GM21526 (cell line): Measurements from ENCODE around the gene OR1K1.
"Not testable (repeated sequence)": the region's sequence is repeated elsewhere in the genome, so short reads cannot be mapped to it uniquely, and the experiment has no call there.

Experiments used
- ATAC-seq: cut with Tn5 transposase; IDR thresholded peaks from one replicate; pipeline ENCODE4 v1.9.1; 2021; ENCODE audit warnings: moderate library complexity; ENCODE audit not compliant: unreplicated experiment, low FRiP score

OR1K1 gene

DNA sequence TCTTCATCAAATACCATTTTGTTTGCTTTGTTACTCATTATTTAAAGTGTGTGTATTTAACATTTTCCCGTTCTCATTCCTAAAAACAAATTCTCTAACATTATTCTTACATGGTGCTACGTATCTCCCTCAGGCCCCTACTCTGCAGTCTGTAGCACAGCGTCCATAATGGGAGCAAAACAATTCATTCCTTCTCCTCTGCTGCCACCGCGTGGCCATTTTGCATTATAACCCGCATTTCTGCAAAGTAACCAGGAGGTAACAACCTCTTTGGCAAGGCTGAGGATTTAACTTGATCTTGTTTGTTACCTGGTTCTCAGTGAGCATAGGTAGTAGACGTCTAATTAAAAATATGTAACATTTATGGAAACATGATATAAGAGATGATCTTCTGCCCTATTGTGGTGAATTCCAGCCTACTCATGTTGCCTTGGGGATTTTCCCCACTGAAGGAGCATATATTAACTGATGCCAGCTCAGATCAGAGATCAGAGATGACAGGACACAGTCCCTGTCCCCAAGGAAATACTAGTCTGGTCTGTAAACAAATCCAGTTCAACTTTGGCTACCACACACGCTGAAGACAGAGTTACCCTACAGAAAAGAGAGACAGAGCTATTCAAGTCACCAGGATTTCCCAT lies 10.5 kb downstream of the OR1K1 start:
- ATAC-seq, result peak; percentile 78

DNA sequence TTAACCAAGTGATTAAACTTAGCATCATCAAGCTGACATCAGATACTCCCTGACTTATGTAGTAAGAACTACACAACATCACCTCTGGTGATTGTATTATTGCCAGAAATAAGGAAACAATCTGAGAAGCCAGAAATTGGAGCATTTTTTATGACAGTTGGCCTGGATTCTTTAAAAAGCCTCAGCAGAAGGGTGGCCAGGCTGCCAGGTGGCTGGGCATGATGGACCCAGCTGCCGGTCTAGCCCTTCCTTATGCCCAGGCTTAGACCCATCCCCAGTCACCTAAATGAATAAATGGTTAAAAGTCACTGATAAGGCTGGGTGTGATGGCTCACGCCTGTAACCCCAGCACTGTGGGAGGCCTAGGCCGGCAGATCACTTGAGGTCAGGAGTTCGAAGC lies 12.8 kb downstream of the OR1K1 start:
- ATAC-seq, result no peak

DNA sequence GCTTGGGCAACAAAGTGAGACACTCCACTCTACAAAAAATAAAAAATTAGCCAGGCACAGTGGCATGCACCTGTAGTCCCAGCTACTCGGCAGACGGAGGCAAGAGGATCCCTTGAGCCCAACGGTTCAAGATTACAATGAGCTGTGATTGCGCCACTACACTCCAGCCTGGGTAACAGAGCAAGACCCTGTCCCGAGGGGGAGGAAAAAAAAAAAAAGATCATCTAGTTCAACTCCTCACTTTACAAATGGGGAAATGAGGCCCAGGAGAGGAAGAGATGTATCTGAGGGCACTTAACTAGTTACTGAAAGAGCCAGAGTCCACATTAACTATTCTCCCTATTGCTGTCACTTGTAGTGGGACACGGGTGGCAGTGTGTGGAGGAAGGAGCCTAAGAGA lies 14.6 kb downstream of the OR1K1 start:
- no peak for ATAC-seq

DNA sequence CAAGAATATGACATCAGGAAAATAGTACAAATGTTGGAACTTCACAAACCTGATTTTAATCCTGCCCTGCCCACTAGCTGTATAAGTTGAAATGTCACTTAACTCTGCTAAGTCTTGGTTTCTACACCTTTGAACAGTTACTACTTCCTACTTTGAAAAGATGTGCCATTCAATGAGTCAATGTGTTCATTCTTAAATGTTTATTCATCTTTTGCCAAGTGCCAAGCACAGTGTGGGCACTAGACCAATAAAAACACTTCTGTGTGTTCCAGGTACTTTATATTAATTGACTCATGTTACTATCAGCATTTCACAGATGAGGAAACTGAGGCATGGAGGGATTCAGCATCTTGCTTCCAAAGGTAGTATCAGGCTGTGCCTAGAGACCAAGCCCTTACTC lies 15.6 kb downstream of the OR1K1 start:
- ATAC-seq, result no peak

DNA sequence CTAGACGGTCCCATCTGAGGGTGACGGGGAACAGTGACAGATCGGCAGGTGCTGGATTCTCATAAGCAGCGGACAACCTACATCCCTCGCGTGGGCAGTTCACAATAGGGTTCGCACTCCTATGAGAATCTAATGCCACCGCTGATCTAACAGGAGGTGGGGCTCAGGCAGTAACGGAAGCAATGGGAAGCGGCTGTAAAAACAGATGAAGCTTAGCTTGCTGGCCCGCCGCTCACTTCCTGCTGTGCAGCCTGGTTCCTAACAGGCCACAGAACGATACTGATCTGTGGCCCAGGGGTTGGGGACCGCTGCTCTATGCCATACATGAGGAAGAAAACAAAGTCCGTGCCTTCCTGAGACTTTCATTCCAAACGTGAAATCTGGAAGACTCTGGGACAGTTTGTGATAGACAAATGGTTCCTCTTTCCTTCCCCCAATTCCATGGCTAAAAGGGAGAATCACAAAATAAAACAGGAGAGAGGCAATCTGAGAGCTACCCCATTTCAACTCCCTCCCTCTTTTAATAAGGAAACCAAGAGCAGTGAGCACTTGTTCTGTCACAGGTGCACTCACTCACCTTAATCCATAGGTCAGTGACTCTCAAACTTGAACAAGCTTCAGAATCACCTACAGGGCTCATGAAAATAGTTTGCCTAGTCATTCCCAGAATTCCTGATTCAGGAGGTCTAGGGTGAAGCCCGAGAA lies 16.4 kb downstream of the OR1K1 start:
- ATAC-seq, result no peak

DNA sequence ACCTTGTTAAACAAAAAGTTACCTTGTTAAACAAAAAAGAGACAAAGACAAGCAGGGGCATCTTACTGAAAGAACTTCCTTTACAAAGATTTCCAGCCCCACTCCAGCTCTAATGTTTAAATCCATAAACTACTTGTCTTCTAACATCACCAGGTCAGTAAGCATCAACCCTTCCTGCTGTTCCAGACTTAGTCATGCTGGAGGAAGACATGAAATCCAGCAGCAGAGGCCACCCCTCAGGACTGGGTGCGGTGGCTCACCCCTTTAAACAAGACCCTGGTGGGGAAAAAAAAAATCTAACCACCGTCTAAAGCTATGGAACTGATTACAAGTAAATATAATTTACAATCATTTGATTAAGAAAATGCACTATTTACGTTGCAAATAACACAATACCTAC lies 19.4 kb downstream of the OR1K1 start:
- no peak for ATAC-seq

DNA sequence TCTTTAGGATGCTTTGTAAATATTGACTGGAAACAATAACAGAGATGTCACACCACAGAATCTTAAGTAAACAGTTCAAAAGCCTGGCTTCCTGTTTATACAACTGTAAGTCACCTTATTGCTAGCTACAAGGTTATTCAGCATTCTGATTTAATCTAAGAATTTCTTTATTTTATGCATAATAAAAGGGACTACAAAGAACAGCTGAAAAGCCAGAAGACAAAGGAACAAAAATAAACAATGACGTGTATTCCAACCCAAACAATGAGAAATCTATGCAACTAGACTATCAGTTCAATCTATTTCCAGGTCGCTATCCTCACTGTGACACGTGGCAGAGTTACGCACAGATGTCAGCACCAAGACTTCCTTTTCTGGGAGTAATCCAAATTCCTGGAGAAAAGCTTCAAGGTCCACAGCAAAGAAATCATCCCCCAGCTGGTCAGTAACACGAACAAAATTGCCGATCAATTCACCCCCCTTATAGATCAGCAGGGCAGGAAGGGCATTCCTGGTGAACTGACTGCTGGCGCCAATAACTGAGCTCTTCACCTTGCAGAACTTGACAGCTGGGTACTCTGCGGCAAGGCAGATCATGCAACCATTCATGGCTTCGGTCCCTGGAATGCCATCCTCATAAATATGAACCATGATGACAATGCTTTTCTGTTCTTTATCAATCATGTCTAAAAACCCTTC lies 20.0 kb downstream of the OR1K1 start:
- no peak for ATAC-seq

DNA sequence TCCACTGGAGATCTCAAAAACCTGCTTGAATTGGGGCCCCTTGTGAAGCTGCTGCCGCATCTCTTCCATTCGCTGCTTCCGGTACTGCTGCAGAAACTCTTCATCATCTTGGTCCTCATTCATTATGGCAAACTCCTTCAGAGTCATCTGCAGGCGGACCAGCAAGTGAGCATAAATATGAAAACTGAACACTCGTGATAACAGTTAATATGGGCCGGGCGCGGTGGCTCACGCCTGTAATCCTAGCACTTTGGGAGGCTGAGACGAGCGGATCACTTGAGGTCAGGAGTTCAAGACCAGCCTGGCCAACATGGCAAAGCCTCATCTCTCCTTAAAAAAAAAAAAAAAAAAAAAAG lies 20.5 kb downstream of the OR1K1 start:
- ATAC-seq, result no peak

DNA sequence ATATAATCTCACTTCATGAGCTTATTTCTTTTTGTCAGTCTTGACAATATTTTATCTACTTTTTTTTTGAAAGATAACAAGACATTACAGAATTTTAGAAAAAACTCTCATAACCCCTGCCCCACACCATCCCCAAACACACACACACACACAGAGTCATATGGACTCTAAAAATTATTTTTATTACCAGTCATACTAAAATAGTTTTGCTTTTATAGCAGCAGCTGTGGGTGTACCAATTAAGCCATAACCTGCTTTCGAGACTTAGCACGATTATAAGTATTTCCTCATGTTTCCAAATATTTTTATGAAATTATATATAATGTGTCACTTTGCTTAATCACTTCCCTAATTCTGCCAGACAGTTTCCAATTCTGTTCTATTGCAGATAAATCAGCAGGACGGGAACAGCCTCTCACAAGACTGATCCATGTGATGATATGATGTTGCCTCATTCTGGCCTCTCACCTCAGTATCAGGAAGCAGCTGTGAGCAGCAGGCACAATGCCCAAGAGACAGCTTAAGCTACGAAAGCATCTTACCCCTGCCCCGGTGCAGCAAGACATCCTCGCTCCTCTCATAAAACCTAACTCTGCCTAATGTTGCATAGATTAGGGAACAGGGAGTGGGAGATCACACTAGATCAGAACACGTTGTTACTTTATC lies 21.5 kb downstream of the OR1K1 start:
- no peak for ATAC-seq

DNA sequence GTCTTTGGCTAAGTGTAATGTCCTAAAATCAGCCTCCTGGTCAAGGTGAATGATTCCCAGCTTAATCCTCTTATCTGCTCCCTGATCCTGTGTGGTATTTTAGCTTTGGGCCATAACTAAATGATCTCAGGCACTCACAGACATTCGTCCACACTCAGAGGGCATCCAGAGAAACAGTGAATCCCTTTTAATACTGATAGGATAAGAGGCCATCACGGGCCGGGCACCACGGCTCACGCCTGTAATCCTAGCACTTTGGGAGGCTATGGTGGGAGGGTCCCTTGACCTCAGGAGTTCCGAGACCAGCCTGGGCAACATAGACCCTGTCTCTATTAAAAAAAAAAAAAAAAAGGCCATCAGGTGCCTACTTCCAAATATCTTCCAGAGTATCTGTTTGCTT lies 22.1 kb downstream of the OR1K1 start:
- no peak for ATAC-seq

DNA sequence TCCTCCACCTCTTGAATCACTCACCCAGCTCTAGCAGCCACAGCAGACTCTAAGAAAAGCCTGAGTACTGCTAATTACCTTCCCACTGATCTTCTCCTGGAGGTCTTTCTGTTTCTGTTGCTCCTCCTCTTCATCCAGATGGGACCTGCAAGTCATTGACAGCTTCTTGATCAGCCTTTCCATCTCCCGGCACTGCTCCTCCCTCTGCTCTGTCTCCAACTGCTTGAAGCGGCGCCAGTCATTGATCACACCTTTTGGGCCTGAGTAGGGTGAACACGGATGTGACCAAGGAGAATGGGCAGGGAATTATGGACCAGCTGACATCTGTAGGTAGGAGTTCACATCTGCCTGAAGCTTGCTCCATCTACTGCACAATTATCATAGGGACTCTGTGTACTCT lies 23.0 kb downstream of the OR1K1 start:
- no peak for ATAC-seq

DNA sequence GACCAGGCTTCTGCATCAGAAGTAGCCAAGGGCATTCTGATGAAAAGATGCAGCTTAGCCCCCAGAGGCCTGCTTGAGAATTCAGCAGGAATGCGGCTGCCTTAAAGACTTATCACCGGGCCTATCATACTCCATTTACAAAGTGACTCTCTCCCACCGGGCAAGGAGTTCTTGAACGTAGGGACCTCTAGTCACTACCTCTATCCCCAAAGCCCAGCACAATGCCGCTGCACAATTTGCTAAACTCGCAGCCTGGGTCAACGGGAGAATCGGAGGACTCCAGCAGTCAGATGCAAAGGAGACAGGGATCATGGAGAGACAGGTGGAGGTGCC lies 27.8 kb downstream of the OR1K1 start:
- ATAC-seq, result peak; percentile 11

DNA sequence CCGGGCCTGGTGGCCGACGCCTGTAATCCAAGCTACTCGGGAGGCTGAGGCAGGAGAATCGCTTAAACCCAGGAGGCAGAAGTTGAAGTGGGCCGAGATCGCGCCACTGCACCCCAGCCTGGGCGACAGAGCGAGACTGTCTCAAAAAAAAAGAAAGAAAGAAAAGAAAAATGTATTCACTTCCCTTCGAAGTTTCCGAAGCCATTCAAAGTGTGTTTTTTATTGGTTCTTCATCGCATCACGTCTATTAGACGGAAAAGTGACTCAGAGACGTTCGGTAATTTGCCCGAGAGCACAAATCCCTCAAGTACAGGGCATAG lies 29.0 kb downstream of the OR1K1 start:
- ATAC-seq, result not testable (repeated sequence)

DNA sequence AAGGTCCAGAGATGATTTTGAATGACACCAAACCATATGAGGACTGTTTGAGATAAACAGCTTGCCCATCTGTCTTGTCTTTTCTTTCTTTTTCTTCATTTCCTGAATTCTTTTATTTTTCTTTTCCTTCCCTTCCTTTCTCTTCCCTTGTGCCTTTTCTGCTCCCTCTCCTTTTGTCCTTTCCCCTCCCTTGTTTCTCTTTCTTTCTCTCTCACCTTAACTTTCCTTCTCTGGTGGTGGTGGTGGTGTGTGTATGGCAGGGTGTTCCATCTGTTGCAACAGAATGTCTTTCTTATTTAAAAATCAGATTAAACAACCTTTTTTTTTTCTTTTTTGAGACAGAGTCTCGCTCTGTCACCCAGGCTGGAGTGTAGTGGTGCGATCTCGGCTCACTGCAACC lies 32.3 kb downstream of the OR1K1 start:
- ATAC-seq, result no peak

DNA sequence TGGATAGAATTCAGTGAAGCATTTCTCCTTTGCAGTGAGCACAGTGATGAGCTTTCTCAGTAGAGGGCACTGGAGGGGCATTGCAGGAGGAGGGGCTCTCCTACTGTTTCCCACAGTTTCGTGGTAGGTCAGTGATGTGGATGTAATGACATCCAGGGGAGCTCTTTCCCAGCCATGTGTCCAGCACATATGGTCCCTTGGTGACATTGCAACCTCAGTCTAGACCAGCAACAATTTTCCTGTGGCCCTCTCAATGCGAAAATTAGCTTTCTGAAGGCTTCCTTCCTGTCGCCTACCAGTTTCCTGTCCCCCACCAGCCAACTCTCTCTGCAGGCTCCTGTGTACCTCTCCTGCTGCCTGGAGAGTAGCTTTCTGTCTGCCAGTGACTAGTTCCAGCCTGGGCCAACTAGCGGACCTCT lies 35.4 kb downstream of the OR1K1 start:
- no peak for ATAC-seq

DNA sequence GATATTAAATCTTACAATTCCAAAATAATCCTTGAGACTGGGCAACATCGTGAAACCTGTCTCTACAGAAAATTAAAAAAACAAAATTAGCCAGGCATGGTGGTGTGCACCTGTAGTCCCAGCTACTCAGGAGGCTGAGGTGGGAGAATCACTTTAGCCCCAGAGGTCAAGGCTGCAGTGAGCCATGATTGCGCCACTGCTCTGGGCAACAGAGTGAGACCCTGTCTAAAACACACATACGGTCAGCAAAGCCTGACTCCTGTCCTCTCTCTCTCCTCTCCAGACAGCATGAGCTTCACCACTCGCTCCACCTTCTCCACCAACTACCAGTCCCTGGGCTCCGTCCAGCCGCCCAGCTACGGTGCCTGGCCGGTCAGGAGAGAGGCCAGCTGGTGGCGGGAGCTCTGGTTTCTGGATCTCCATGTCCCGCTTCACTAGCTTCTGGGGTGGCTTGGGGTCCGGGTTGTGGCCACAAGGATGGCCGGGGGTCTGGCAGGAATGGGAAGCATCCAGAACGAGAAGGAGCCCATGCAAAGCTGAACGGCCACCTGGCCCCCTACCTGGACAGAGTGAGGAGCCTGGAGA lies 37.4 kb downstream of the OR1K1 start:
- no peak for ATAC-seq

DNA sequence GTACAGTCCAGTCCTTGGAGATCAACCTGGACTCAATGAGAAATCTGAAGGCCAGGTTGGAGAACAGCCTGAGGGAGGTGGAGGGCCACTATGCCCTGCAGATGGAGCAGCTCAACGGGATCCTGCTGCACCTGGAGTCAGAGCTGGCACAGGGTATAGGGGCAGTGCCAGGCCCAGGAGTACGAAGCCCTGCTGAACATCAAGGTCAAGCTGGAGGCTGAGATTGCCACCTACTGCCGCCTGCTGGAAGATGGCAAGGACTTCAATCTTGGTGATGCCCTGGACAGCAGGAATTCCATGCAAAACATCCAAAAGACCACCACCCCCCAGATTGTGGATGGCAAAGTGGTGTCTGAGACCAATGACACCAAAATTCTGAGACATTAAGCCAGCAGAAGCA lies 38.5 kb downstream of the OR1K1 start:
- ATAC-seq, result not testable (repeated sequence)

DNA sequence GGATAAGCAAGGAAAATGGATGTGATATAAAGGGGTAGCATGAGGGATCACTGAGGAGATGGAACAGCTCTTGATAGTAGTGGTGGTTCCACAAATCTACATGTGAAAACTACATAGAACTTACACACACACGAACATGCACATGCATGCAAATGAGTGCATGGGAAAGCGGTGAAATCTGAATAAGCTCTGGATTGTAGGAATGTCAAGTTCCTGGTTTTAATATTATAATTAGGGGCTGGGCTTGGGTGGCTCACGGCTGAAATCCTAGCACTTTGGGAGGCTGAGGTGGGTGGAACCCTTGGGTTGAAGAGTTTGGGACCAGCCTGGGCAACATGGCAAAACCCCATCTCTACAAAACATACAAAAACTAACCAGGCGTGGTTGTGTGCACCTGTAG lies 41.6 kb downstream of the OR1K1 start:
- ATAC-seq, result no peak

DNA sequence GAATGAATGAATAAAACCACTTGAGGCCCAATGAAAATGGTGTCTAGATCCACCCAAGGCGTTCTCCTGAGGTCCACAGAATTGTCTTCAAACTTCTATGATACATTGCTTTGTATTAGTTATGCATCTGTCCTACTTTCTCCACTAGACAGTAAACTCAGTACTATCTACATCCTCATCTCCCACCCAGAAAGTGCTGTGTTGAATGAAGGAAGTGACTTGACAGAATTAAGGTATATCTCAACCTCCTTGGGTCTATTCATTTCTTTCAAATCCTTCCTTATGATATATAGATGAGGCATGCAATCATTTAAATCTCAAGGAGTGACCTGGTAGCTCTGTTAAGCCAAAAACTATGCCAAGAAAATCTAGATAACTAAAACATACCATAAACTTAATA lies 44.2 kb downstream of the OR1K1 start:
- ATAC-seq, result no peak

DNA sequence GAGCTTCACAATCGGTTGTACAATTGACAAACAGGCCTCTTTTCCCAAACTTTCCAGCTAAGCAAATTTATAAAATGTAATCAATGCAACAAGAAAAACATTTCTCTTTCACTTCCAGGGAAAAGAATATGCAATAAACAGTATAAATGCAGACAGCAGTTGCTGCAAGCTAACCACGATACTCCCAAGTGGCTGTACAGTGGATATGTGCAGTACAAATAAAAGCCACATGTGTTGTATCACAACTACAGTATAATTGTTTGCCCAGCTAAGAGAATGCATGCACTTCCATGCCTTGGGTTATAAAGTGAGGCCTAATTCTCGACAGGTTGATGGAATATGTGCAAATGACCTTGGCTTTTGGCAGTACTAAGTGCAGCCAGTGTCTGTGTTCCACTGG lies 45.2 kb downstream of the OR1K1 start:
- ATAC-seq, result no peak

DNA sequence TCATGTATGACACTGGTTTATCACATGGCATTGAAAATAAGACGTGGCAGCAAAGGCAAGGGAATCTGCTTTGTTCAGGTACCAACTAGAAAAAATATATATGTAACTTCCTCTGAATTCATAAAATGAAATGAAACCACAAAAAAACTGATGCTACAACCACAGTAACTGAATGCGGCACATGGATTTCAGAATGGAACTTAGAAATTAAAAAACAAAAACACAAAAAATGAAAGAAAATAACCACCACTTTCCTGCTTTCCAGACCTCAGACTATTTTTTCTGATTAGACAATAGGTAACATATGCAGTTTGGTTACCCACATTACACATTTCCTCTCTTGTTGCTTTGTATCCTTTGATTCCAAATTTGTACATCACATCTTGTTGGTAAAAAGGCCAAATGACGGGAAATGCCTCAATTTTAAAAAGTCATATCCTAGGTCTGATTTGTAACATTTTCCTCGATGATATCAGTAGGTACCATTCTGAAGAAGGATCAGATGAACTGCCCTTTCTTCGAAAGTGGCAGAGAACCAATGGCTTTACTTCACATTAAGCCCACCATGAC lies 46.5 kb downstream of the OR1K1 start:
- no peak for ATAC-seq
